WTC11 (cell line): ENCODE measurements around the gene ANKRD49. TPM values are rescaled to one million over a fixed set of nuclear protein-coding genes. Genes with fewer than 3 reads are reported as not detected.

ENCODE experiments used
- ATAC-seq: fragments of 200-7000 bp; cut with Tn5 transposase; 2 replicates; pipeline ENCODE4 v1.10.0; 2021; ENCODE audit warnings: mild to moderate bottlenecking, moderate library complexity
- Bru-seq: library from RNA; stranded (reverse); fragments of 400-500 nt; gene quantifications from one replicate; lab custom pipeline; 2021; lab: Mats Ljungman, UMichigan
- CTCF ChIA-PET: fragments of 300-600 bp; sonication (Branson Sonifier 250); formaldehyde crosslinking; loops from one replicate; lab custom pipeline; 2021; ENCODE audit warnings: antibody characterized with exemption; lab: Charles Lee
- POLR2A ChIA-PET: fragments of 350-600 bp; sonication (Branson Sonifier 250); formaldehyde crosslinking; loops from one replicate; lab custom pipeline; 2021; ENCODE audit warnings: antibody characterized with exemption; lab: Charles Lee
- DNase-seq: peaks from one replicate; pipeline ENCODE4 v3.0.0; 2021; ENCODE audit warnings: low spot score
- H3K27ac Mint-ChIP-seq: 2 replicates; pipeline ENCODE4 v1.8.0; 2021; ENCODE audit warnings: mixed read lengths
- H3K27me3 Mint-ChIP-seq: 2 replicates; pipeline ENCODE4 v1.8.0; 2021; ENCODE audit warnings: low read depth, mild to moderate bottlenecking, moderate library complexity, mixed read lengths
- H3K36me3 Mint-ChIP-seq: 2 replicates; pipeline ENCODE4 v1.8.0; 2021; ENCODE audit warnings: mixed read lengths
- H3K4me1 Mint-ChIP-seq: 2 replicates; pipeline ENCODE4 v1.8.0; 2022; ENCODE audit warnings: mixed read lengths
- H3K4me3 Mint-ChIP-seq: 2 replicates; pipeline ENCODE4 v1.8.0; 2021; ENCODE audit warnings: mild to moderate bottlenecking, moderate library complexity, mixed read lengths
- H3K9me3 Mint-ChIP-seq: 2 replicates; pipeline ENCODE4 v1.8.0; 2021; ENCODE audit warnings: mixed read lengths
- ATF6 ChIP-seq: sonication (generic); formaldehyde crosslinking; IDR thresholded peaks from 2 replicates; pipeline ENCODE4 v1.8.1; 2023; ENCODE audit warnings: mild to moderate bottlenecking, missing genetic modification reagents
- EMX1 ChIP-seq: fragments of 250-450 bp; sonication (Bioruptor Pico); IDR thresholded peaks from 2 replicates; pipeline ENCODE4 v1.8.0; 2021; ENCODE audit warnings: mild to moderate bottlenecking
- FOXJ3 ChIP-seq: sonication (generic); formaldehyde crosslinking; IDR thresholded peaks from 2 replicates; pipeline ENCODE4 v1.9.0; 2021; ENCODE audit warnings: missing genetic modification reagents, mild to moderate bottlenecking, borderline replicate concordance
- IRF2 ChIP-seq: sonication (generic); formaldehyde crosslinking; IDR thresholded peaks from 2 replicates; pipeline ENCODE4 v1.8.0; 2022; ENCODE audit warnings: low read depth, missing genetic modification reagents, borderline replicate concordance
- JUN ChIP-seq: sonication (generic); formaldehyde crosslinking; IDR thresholded peaks from 2 replicates; pipeline ENCODE4 v1.8.0; 2023; ENCODE audit warnings: mild to moderate bottlenecking, missing genetic modification reagents
- MAX ChIP-seq: sonication (generic); formaldehyde crosslinking; IDR thresholded peaks from 2 replicates; pipeline ENCODE4 v1.8.0; 2022; ENCODE audit warnings: mild to moderate bottlenecking, missing genetic modification reagents
- MXD4 ChIP-seq: fragments of 250-450 bp; sonication (Bioruptor Pico); IDR thresholded peaks from 2 replicates; pipeline ENCODE4 v1.8.0; 2021; ENCODE audit warnings: mild to moderate bottlenecking, moderate library complexity, borderline replicate concordance
- NR3C1 ChIP-seq: sonication (generic); formaldehyde crosslinking; conservative IDR thresholded peaks from 2 replicates; pipeline ENCODE4 v1.8.1; 2023; ENCODE audit warnings: low read depth, mild to moderate bottlenecking, missing genetic modification reagents
- SOX15 ChIP-seq: fragments of 250-450 bp; sonication (Bioruptor Pico); IDR thresholded peaks from 2 replicates; pipeline ENCODE4 v1.9.0; 2021; ENCODE audit warnings: mild to moderate bottlenecking
- TEAD1 ChIP-seq: sonication (generic); formaldehyde crosslinking; IDR thresholded peaks from 2 replicates; pipeline ENCODE4 v1.8.0; 2022; ENCODE audit warnings: mild to moderate bottlenecking, missing genetic modification reagents
- ZNF219 ChIP-seq: sonication (generic); formaldehyde crosslinking; IDR thresholded peaks from 2 replicates; pipeline ENCODE4 v1.8.0; 2023; ENCODE audit warnings: missing genetic modification reagents, mild to moderate bottlenecking, borderline replicate concordance
- ZNF263 ChIP-seq: sonication (generic); formaldehyde crosslinking; IDR thresholded peaks from 2 replicates; pipeline ENCODE4 v1.8.1; 2022; ENCODE audit warnings: low read depth, mild to moderate bottlenecking, moderate library complexity, missing genetic modification reagents
- ZNF281 ChIP-seq: sonication (generic); formaldehyde crosslinking; IDR thresholded peaks from 2 replicates; pipeline ENCODE4 v1.8.0; 2023; ENCODE audit warnings: mild to moderate bottlenecking, missing genetic modification reagents
- ZSCAN18 ChIP-seq: fragments of 250-450 bp; sonication (Bioruptor Pico); IDR thresholded peaks from 2 replicates; pipeline ENCODE4 v2.1.2; 2022; ENCODE audit warnings: mild to moderate bottlenecking, moderate library complexity
- long read RNA-seq, 3 experiments: library from RNA in 1 of 3; library from capped mRNA in 1 of 3; library from polyadenylated mRNA in 1 of 3; unstranded in 2 of 3; stranded (forward) in 1 of 3; transcript quantifications; one replicate each; pipeline ENCODE4 v2.0.0, GENCODE V29; 2021
- total RNA-seq: library from RNA; stranded (reverse); gene quantifications from 3 replicates; pipeline ENCODE4 v1.2.3, GENCODE V29; 2021
- TF ChIP-seq, protein P1 (sequence below): fragments of 250-450 bp; sonication (Bioruptor Pico); IDR thresholded peaks from 2 replicates; pipeline ENCODE4 v1.9.0; 2021; ENCODE audit warnings: mild to moderate bottlenecking, borderline replicate concordance
- TF ChIP-seq, protein P2 (sequence below): sonication (generic); formaldehyde crosslinking; IDR thresholded peaks from 2 replicates; pipeline ENCODE4 v1.8.1; 2023; ENCODE audit warnings: mild to moderate bottlenecking, missing genetic modification reagents
- TF ChIP-seq, protein P3 (sequence below): fragments of 250-450 bp; sonication (Bioruptor Pico); IDR thresholded peaks from 2 replicates; pipeline ENCODE4 v1.9.0; 2021; ENCODE audit warnings: moderate library complexity, mild to moderate bottlenecking, inconsistent platforms, borderline replicate concordance
- TF ChIP-seq, protein P4 (sequence below): sonication (generic); formaldehyde crosslinking; IDR thresholded peaks from 2 replicates; pipeline ENCODE4 v1.8.1; 2023; ENCODE audit warnings: mild to moderate bottlenecking, moderate library complexity, missing genetic modification reagents

The ANKRD49 gene
- total RNA-seq: 9.5 to 9.9 TPM (median 9.6 TPM) in 3 replicates
- percentile 95 among the genes with signal in this experiment for Bru-seq, nascent RNA
- long read RNA-seq, experiment 1, transcript ANKRD49-210 (3 exons, 2,268 nt): major isoform, 46 of 73 reads
- long read RNA-seq, experiment 1, partial matches to known transcripts: 1 of 73 reads
- long read RNA-seq, experiment 1, other reads (novel, unspliced or antisense): 16 of 73 reads
- long read RNA-seq, experiment 2, transcript ANKRD49-201 (2 exons, 1,844 nt): major isoform, 7 of 12 reads
- long read RNA-seq, experiment 2, partial matches to known transcripts: 1 of 12 reads
- long read RNA-seq, experiment 2, other reads (novel, unspliced or antisense): 2 of 12 reads
- long read RNA-seq, experiment 3, transcript ANKRD49-210 (3 exons, 2,268 nt): major isoform, 15 of 28 reads
- long read RNA-seq, experiment 3, partial matches to known transcripts: 2 of 28 reads
- long read RNA-seq, experiment 3, other reads (novel, unspliced or antisense): 6 of 28 reads

DNA sequence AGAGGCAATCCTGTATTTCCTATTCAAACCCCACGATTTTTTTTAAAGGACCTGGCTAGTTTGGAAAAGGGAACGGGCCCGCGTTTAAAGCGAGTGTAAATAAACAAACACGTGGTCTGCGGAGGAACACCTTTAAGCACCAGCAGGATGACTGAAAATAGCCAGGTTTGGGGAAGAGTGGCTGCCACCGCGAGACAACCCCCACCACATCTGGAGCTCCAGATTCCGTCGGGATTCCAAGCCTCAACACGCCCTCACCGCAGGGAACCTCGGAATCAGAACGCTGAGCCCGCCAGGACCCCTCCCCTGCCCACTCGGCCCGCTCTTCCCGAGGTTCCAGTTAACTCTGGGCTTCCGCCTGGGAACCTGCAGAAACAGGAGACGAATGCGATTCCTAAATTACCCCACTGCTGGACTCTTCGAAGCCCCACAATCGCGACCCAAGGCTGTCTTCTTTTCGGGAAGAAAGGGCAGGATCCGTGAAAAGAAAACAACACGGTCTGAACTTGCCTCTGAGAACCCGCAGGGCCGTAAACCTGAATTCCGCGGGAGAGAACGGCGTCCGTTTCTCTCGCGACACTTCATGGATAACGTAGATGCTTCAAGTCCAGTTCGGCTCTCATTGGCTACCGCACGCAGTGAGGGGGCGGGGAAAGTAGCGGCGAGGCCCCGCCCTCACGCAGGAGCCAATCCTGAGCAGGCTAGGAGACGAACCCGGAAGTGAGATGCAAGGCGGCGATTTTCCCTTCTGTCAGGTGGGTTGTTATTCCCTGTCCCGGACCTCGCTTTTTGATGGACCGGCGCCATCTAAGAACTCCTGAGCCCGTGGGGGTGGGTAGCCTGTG is at the start of gene ANKRD49, which contains the start of gene MRE11:
Gene ANKRD49 (plus strand): TSS at position 704 of the 845 bp plus-strand sequence. CDS start 2,710 bp downstream, outside the sequence.
Gene MRE11 (minus strand): TSS at position 564 of the 845 bp plus-strand sequence. CDS start 1,043 bp downstream, outside the sequence.
- ChIA-PET POLR2A (interaction anchor here (0.6 to 1.2 kb wide), 4 partner anchors 51 to 598 kb away, joined by 3 read pairs; partner anchors contain the start of gene PANX1), CTCF (interaction anchor here (1.0 to 2.2 kb wide), 3 partner anchors 12 to 598 kb away, joined by 3 to 14 read pairs (median 9); no protein-coding TSS in a partner anchor)
- H3K27me3 Mint-ChIP-seq: no peaks in the 10 kb centered on the region
- peaks cover 25% of the 10 kb centered on the region for H3K36me3 Mint-ChIP-seq
- peak within 1 kb of the TSS; percentile 99 for H3K27ac Mint-ChIP-seq
- H3K4me1 Mint-ChIP-seq: peaks cover 11% of the 10 kb centered on the region
- peak; percentile 98 for DNase-seq
- peak; percentile 98 for ATAC-seq
- peak within 1 kb of the TSS; percentile 95 for H3K4me3 Mint-ChIP-seq
- H3K9me3 Mint-ChIP-seq: no peaks in the 10 kb centered on the region
- TF ChIP-seq MAX (CRISPR knock-in tag) (peak; percentile 34; the same call in 1 of the 2 replicates), ZSCAN18 (CRISPR knock-in tag) (no peak), ZNF281 (no peak), EMX1 (CRISPR knock-in tag) (no peak), TEAD1 (CRISPR knock-in tag) (no peak), ZNF263 (CRISPR knock-in tag) (no peak), NR3C1 (CRISPR knock-in tag) (no peak), FOXJ3 (CRISPR knock-in tag) (no peak), SOX15 (no peak), IRF2 (CRISPR knock-in tag) (no peak), JUN (no peak), ZNF219 (CRISPR knock-in tag) (no peak), ATF6 (CRISPR knock-in tag) (no peak), MXD4 (CRISPR knock-in tag) (no peak)
- TF ChIP-seq, protein P1, sequence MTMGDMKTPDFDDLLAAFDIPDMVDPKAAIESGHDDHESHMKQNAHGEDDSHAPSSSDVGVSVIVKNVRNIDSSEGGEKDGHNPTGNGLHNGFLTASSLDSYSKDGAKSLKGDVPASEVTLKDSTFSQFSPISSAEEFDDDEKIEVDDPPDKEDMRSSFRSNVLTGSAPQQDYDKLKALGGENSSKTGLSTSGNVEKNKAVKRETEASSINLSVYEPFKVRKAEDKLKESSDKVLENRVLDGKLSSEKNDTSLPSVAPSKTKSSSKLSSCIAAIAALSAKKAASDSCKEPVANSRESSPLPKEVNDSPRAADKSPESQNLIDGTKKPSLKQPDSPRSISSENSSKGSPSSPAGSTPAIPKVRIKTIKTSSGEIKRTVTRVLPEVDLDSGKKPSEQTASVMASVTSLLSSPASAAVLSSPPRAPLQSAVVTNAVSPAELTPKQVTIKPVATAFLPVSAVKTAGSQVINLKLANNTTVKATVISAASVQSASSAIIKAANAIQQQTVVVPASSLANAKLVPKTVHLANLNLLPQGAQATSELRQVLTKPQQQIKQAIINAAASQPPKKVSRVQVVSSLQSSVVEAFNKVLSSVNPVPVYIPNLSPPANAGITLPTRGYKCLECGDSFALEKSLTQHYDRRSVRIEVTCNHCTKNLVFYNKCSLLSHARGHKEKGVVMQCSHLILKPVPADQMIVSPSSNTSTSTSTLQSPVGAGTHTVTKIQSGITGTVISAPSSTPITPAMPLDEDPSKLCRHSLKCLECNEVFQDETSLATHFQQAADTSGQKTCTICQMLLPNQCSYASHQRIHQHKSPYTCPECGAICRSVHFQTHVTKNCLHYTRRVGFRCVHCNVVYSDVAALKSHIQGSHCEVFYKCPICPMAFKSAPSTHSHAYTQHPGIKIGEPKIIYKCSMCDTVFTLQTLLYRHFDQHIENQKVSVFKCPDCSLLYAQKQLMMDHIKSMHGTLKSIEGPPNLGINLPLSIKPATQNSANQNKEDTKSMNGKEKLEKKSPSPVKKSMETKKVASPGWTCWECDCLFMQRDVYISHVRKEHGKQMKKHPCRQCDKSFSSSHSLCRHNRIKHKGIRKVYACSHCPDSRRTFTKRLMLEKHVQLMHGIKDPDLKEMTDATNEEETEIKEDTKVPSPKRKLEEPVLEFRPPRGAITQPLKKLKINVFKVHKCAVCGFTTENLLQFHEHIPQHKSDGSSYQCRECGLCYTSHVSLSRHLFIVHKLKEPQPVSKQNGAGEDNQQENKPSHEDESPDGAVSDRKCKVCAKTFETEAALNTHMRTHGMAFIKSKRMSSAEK: no peak
- TF ChIP-seq, protein P2, sequence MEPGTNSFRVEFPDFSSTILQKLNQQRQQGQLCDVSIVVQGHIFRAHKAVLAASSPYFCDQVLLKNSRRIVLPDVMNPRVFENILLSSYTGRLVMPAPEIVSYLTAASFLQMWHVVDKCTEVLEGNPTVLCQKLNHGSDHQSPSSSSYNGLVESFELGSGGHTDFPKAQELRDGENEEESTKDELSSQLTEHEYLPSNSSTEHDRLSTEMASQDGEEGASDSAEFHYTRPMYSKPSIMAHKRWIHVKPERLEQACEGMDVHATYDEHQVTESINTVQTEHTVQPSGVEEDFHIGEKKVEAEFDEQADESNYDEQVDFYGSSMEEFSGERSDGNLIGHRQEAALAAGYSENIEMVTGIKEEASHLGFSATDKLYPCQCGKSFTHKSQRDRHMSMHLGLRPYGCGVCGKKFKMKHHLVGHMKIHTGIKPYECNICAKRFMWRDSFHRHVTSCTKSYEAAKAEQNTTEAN (CRISPR knock-in tag): no peak
- TF ChIP-seq, protein P3, sequence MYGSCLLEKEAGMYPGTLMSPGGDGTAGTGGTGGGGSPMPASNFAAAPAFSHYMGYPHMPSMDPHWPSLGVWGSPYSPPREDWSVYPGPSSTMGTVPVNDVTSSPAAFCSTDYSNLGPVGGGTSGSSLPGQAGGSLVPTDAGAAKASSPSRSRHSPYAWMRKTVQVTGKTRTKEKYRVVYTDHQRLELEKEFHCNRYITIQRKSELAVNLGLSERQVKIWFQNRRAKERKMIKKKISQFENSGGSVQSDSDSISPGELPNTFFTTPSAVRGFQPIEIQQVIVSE: no peak
- TF ChIP-seq, protein P4, sequence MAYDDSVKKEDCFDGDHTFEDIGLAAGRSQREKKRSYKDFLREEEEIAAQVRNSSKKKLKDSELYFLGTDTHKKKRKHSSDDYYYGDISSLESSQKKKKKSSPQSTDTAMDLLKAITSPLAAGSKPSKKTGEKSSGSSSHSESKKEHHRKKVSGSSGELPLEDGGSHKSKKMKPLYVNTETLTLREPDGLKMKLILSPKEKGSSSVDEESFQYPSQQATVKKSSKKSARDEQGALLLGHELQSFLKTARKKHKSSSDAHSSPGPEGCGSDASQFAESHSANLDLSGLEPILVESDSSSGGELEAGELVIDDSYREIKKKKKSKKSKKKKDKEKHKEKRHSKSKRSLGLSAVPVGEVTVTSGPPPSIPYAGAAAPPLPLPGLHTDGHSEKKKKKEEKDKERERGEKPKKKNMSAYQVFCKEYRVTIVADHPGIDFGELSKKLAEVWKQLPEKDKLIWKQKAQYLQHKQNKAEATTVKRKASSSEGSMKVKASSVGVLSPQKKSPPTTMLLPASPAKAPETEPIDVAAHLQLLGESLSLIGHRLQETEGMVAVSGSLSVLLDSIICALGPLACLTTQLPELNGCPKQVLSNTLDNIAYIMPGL (CRISPR knock-in tag): no peak
